OCI-LY3 (cell line): Measurements from ENCODE around the gene FIG4.

Source experiments
- EZH2phosphoT487 ChIP-seq: fragments of 200-600 bp; shearing (Covaris generic); IDR thresholded peaks from 2 replicates; pipeline ENCODE4 v1.6.1; 2018; ENCODE audit warnings: antibody characterized with exemption, mixed run types, low read depth
- TF ChIP-seq, protein P1 (sequence below): fragments of 200-600, 300-600 bp; sonication (generic); IDR thresholded peaks from 2 replicates; pipeline ENCODE4 v1.5.1; 2014; ENCODE audit warnings: antibody characterized with exemption, low read length, low read depth

DNA sequence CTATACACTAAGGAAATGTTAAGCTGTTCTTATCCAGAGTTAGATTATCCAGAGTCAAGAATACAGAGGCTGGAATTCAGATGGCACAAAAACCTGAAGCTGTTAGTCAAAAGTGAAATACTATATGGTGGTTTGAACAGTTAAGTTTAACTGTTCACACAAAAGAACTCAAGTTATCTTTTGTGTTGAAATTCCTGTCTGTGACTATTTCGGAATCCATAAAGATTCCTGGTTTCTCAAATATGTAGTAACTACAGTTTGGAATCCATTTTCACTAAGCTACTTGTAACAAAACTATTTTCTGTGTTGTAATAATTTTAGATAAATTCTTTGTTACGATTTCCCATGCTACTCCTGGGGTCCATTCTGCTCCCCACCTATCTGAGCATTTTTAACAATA, 24.5 kb downstream of the FIG4 start:
- TF ChIP-seq, protein P1, sequence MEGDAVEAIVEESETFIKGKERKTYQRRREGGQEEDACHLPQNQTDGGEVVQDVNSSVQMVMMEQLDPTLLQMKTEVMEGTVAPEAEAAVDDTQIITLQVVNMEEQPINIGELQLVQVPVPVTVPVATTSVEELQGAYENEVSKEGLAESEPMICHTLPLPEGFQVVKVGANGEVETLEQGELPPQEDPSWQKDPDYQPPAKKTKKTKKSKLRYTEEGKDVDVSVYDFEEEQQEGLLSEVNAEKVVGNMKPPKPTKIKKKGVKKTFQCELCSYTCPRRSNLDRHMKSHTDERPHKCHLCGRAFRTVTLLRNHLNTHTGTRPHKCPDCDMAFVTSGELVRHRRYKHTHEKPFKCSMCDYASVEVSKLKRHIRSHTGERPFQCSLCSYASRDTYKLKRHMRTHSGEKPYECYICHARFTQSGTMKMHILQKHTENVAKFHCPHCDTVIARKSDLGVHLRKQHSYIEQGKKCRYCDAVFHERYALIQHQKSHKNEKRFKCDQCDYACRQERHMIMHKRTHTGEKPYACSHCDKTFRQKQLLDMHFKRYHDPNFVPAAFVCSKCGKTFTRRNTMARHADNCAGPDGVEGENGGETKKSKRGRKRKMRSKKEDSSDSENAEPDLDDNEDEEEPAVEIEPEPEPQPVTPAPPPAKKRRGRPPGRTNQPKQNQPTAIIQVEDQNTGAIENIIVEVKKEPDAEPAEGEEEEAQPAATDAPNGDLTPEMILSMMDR: no peak
- TF ChIP-seq EZH2phosphoT487: no peak
